Erythroblast (primary cell): ENCODE results near the gene THAP7.

Experiments
- DNase-seq, 2 experiments: peaks; one replicate each; lab custom pipeline; 2025; lab: John Stamatoyannopoulos, UW
- GATA1 ChIP-seq: IDR thresholded peaks from 2 replicates; pipeline ENCODE4 v1.6.1; 2011; ENCODE audit warnings: low read depth, mild to moderate bottlenecking, control low read depth, low read length, moderate library complexity
- POLR2A ChIP-seq: IDR thresholded peaks from 2 replicates; pipeline ENCODE4 v1.6.1; 2011; ENCODE audit warnings: mild to moderate bottlenecking, low read length

The THAP7 gene

GRCh38 chr22:20989323-20990138, 12.4 kb downstream of the THAP7 start:
- no peak for TF ChIP-seq GATA1
- no peak for TF ChIP-seq POLR2A
- no peak for DNase-seq

DNA sequence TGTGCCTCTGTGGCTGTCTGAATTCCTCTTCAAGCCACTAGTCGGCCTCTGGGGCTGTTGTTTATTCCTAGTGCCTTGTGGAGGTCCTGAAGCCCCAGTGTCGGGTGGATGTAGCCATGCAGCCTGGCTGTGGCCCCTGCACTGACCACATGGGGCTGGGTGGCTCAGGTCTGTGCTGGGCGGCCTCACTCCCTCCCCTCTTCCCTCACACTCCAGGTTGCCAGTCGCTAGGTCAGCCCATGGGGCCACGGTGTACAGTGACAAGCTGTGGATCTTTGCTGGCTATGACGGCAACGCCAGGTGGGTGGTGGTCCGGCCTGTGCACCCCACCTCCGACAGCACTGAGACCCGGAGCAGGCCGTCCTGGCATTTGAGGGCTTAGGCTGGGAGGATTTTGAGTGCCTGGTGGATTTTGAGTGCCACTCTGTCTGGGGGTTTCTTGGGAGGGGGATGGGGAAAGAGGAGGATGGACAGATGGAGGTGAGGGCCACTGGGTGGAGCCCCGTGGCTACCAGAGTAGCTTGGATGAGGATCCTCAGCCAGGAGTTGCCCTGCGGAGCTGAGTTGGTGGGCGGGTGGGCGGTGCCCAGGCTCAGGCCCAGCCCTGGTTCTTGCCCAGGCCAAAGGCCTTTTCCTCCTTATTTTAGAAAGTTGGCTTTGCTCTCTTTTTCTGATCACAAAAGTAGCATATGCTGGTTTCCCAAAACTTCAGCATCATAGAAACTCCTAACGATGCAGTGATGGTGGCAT, 13.2 kb downstream of the THAP7 start:
- no peak for DNase-seq
- TF ChIP-seq POLR2A (no peak), GATA1 (no peak)

DNA sequence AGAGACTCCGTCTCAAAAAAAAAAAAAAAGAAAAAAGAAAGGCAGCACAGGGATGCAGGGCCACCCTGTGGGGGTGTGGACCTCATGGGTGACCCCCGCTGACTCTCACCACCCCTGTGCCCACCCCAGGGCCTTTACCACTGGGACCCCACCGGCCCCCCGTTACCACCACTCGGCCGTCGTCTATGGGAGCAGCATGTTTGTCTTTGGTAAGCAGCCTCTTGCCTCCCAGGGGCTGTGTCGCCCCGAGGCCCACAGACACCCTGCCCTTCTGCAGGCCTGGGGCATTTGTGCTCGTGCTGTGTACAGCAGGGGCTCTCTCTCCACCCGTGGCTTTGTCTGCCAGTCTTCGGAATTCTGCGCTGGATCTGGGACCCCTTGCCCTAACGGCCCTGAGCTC, 14.5 kb downstream of the THAP7 start:
- TF ChIP-seq POLR2A (no peak), GATA1 (no peak)
- no peak for DNase-seq

GRCh38 chr22:20986365-20986764, 15.6 kb downstream of the THAP7 start:
- TF ChIP-seq GATA1: no peak
- TF ChIP-seq POLR2A: no peak

GRCh38 chr22:20985720-20986119, 16.2 kb downstream of the THAP7 start:
- no peak for DNase-seq
- TF ChIP-seq GATA1 (no peak), POLR2A (no peak)

More at GRCh38 chr22:20986365-20986764, 15.6 kb downstream of the THAP7 start:
- DNase-seq: no peak

GRCh38 chr22:20983081-20983771, 18.7 kb downstream of the THAP7 start:
- no peak for DNase-seq
- TF ChIP-seq POLR2A: no peak
- TF ChIP-seq GATA1: no peak

DNA sequence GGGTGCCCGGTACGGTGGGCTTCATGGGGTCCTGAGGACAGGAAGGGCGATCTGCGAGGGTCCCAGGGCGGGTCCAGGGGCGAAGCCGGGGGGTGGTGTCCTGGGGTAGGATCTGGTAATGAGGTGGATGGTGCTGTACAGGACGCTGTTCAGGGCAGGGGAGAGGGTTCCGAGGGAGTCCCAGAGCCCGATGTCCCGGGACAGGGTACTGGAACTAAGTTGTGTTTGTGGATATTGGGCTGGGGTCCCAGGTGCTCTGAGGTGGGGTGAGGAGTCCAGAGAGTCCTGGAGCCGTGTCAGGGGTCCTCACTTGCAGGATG, 19.4 kb downstream of the THAP7 start:
- TF ChIP-seq GATA1 (no peak), POLR2A (no peak)

DNA sequence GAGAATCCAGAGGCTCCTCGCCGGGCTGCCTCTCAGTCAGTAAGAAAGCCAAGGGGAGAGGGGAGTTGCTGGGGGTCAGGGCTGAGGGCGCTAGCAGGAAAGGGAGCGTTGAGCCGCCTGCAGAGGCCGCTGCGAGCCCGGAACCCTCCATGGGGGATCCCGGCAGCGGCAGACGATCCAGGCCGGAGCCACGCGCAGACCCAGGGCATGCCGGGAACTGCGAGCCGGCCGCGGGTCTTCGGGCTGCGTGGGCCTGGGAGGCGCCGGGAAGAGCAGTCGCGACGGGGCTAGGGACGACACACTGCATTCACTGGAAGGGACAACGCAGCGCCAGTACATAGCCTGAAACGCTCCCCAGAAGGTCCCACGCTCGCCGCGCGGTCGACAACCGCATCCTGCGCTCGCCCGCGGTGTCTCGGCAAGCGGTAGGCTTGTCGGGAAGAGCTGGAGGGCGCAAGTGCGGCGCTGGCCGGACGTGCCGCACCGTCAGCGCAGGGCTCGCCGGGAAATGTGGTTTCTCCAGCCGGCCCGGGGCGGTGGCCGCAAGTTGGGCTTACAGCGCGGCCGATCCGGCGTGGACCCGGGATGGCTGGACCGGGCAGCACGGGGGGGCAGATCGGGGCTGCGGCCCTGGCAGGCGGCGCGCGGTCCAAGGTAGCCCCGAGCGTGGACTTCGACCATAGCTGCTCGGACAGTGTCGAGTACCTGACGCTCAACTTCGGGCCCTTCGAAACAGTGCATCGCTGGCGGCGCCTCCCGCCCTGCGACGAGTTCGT, 19.9 kb downstream of the THAP7 start, which contains the start of gene LZTR1:
Gene LZTR1 (plus strand): TSS at position 511 of the 776 bp plus-strand sequence. CDS start 75 bp downstream, at position 586.
- peak; percentile 88 to 92 for DNase-seq
- peak; percentile 94 for TF ChIP-seq POLR2A
- no peak for TF ChIP-seq GATA1

More for the DNA sequence above, 19.4 kb downstream of the THAP7 start:
- no peak for DNase-seq

GRCh38 chr22:20980938-20981722, 20.8 kb downstream of the THAP7 start:
- TF ChIP-seq GATA1: no peak
- no peak for DNase-seq

- TF ChIP-seq POLR2A (no peak), GATA1 (no peak)
- no peak for DNase-seq
Observed at GRCh38 chr22:20980523-20980922, 21.4 kb downstream of the THAP7 start.

- no peak for DNase-seq
- TF ChIP-seq POLR2A (no peak), GATA1 (no peak)
Observed at GRCh38 chr22:20979940-20980453, 21.9 kb downstream of the THAP7 start.

DNA sequence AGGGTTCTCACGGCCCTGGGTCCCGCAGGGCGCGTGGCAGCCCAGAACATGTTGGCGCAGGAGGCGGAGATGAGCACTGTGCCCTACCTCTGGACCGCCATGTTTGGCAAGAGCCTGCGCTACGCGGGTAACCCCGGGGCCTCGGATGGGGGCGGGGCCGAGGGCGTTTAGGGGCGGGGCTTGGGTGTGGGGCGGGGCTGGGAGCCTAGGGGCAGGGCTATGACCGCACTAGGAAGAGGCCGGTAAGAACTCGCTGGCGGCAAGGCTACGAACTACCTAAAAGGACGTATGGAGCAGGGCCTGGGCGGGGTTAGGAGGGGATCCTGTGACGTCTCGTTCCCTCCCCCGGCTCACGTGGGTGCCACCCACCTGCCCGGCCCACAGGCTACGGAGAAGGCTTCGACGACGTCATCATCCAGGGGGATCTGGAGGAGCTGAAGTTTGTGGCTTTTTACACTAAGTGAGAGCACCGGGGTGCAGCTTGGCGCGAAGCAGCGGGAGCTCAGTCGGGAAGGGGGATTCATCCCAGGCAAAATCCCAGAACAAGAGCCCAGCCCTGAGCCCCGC, 22.6 kb downstream of the THAP7 start:
- DNase-seq: peak; percentile 66 to 82
- no peak for TF ChIP-seq POLR2A
- no peak for TF ChIP-seq GATA1

- no peak for DNase-seq
- TF ChIP-seq POLR2A (no peak), GATA1 (no peak)
Observed at GRCh38 chr22:20978419-20978818, 23.5 kb downstream of the THAP7 start.
